DOHH2 (cell line): Measurements from ENCODE around the gene MAGEB3.

ENCODE experiments used
- H3F3A ChIP-seq: fragments of 200-600 bp; sonication (generic), shearing (Covaris generic); 2 replicates; pipeline ENCODE4 v1.6.0; 2016; ENCODE audit warnings: antibody characterized with exemption, mild to moderate bottlenecking; ENCODE audit not compliant: control insufficient read depth, insufficient read depth
- H3K27ac ChIP-seq: fragments of 200-600 bp; sonication (generic); 2 replicates; pipeline ENCODE4 v1.5.1; 2014; ENCODE audit warnings: low read depth, mild to moderate bottlenecking, low read length, moderate library complexity
- H3K27me3 ChIP-seq: fragments of 200-600 bp; sonication (generic); 2 replicates; pipeline ENCODE4 v1.6.1; 2014; ENCODE audit warnings: mild to moderate bottlenecking, low read length, mixed read lengths; ENCODE audit not compliant: control insufficient read depth
- H3K36me3 ChIP-seq: fragments of 200-600 bp; sonication (generic); 2 replicates; pipeline ENCODE4 v1.6.1; 2014; ENCODE audit warnings: mild to moderate bottlenecking, low read length, moderate library complexity, mixed read lengths; ENCODE audit not compliant: control insufficient read depth
- H3K4me1 ChIP-seq: fragments of 200-600 bp; sonication (generic); 2 replicates; pipeline ENCODE4 v1.6.1; 2014; ENCODE audit warnings: mild to moderate bottlenecking, low read length, mixed read lengths; ENCODE audit not compliant: control insufficient read depth
- H3K4me2 ChIP-seq: fragments of 200-600 bp; sonication (generic); 2 replicates; pipeline ENCODE4 v1.6.0; 2014; ENCODE audit warnings: mild to moderate bottlenecking, low read length, moderate library complexity
- H3K4me3 ChIP-seq: fragments of 200-600 bp; sonication (generic); 2 replicates; pipeline ENCODE4 v1.5.1; 2014; ENCODE audit warnings: mild to moderate bottlenecking, low read length, mixed read lengths
- H3K79me2 ChIP-seq: fragments of 200-600 bp; sonication (generic); 2 replicates; pipeline ENCODE4 v1.6.1; 2014; ENCODE audit warnings: mild to moderate bottlenecking, low read length, mixed read lengths; ENCODE audit not compliant: control insufficient read depth
- H3K9me2 ChIP-seq: fragments of 200-600 bp; sonication (generic); replicated peaks from 2 replicates; pipeline ENCODE4 v1.6.1; 2014; ENCODE audit warnings: mild to moderate bottlenecking, low read length, mixed read lengths; ENCODE audit not compliant: control insufficient read depth
- H3K9me3 ChIP-seq: fragments of 200-600 bp; sonication (generic); 2 replicates; pipeline ENCODE4 v1.6.1; 2014; ENCODE audit warnings: antibody characterized with exemption, low read length, mixed read lengths; ENCODE audit not compliant: control insufficient read depth, insufficient read depth
- H4K20me1 ChIP-seq: fragments of 200-600 bp; sonication (generic); 2 replicates; pipeline ENCODE4 v1.6.0; 2014; ENCODE audit warnings: low read depth, mild to moderate bottlenecking, antibody characterized with exemption, low read length, moderate library complexity; ENCODE audit not compliant: control insufficient read depth, insufficient read depth
- EZH2phosphoT487 ChIP-seq: fragments of 200-600 bp; sonication (generic); IDR thresholded peaks from 2 replicates; pipeline ENCODE4 v1.6.1; 2017; ENCODE audit warnings: borderline replicate concordance, mild to moderate bottlenecking, antibody characterized with exemption, low read length, moderate library complexity, mixed read lengths
- TF ChIP-seq, protein P1 (sequence below): fragments of 200-600 bp; sonication (generic); IDR thresholded peaks from one replicate; pipeline ENCODE4 v1.5.1; 2014; ENCODE audit warnings: antibody characterized with exemption, mild to moderate bottlenecking, low read depth, low read length; ENCODE audit not compliant: poor library complexity, severe bottlenecking

The MAGEB3 gene

DNA sequence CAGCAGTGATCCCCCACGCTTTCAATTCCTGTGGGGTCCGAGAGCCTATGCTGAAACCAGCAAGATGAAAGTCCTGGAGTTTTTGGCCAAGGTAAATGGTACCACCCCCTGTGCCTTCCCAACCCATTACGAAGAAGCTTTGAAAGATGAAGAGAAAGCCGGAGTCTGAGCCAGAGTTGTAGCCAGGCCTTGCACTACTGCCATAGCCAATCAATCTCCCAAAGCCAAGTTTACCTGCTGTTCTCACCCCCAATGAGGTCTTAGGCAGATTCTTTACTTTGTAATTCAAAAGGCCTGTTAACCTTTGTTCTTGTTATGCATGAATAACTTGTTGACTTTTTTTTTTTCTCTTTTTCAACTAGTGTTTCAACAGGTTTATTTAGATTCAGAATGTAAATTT lies 11.1 kb upstream of the MAGEB3 start:
- Histone ChIP-seq H3K79me2 (no peaks in the 10 kb centered on the region), H3K4me2 (no peak overlapping the region), H3K4me3 (no peak overlapping the region), H3K9me2 (no peaks in the 10 kb centered on the region), H4K20me1 (no peaks in the 10 kb centered on the region), H3F3A (no peaks in the 10 kb centered on the region), H3K36me3 (no peaks in the 10 kb centered on the region), H3K27ac (no peak overlapping the region), H3K9me3 (no peaks in the 10 kb centered on the region), H3K4me1 (no peaks in the 10 kb centered on the region), H3K27me3 (no peaks in the 10 kb centered on the region)
- TF ChIP-seq, protein P1, sequence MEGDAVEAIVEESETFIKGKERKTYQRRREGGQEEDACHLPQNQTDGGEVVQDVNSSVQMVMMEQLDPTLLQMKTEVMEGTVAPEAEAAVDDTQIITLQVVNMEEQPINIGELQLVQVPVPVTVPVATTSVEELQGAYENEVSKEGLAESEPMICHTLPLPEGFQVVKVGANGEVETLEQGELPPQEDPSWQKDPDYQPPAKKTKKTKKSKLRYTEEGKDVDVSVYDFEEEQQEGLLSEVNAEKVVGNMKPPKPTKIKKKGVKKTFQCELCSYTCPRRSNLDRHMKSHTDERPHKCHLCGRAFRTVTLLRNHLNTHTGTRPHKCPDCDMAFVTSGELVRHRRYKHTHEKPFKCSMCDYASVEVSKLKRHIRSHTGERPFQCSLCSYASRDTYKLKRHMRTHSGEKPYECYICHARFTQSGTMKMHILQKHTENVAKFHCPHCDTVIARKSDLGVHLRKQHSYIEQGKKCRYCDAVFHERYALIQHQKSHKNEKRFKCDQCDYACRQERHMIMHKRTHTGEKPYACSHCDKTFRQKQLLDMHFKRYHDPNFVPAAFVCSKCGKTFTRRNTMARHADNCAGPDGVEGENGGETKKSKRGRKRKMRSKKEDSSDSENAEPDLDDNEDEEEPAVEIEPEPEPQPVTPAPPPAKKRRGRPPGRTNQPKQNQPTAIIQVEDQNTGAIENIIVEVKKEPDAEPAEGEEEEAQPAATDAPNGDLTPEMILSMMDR = no peak
- no peak for TF ChIP-seq EZH2phosphoT487

DNA sequence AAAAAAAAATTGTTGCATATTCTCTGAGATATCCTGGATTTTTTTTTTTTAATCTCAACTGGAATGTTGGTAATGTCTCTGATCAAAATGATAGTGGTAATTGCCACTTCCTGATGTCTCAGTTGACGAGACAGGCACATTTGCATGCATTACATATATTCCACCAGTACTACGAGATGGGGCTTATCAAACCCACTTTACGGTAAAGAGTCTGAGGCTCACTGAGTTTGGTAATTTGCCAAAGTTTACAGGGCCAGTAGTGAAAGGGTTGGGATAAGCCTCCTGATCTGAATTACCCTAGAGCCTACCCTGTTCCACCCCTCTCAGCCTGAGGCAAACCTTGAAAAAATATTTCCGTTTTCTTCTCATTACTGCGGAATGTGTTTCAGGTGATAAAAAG lies 9.8 kb upstream of the MAGEB3 start:
- H3K9me3 ChIP-seq = no peaks in the 10 kb centered on the region
- no peaks in the 10 kb centered on the region for H4K20me1 ChIP-seq
- no peak overlapping the region for H3K27ac ChIP-seq
- H3K4me3 ChIP-seq = no peak overlapping the region
- no peaks in the 10 kb centered on the region for H3K9me2 ChIP-seq
- TF ChIP-seq, protein P1 = no peak
- no peak for TF ChIP-seq EZH2phosphoT487
- no peaks in the 10 kb centered on the region for H3K4me1 ChIP-seq
- no peaks in the 10 kb centered on the region for H3K79me2 ChIP-seq
- H3K27me3 ChIP-seq = no peaks in the 10 kb centered on the region
- no peak overlapping the region for H3K4me2 ChIP-seq
- H3F3A ChIP-seq = no peaks in the 10 kb centered on the region
- H3K36me3 ChIP-seq = no peaks in the 10 kb centered on the region

DNA sequence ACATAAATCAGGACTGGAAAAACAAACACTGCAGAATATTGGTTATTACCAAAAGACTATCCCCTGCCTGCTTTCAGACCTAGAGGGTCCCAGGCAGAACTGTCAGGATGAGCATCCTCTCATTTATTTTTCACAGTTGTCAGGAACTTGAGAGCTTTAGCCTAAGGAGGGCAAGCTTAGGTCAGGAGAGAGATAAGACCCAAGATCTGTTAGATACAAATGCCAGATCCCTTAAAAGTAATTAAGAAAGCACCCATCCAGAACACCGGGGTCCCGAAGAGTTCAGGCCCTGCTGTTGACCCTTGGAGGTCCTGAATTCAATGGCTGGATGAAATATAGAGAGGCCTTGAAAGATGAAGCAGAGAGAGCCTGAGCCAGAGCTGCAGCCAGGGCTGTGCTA lies 5.9 kb upstream of the MAGEB3 start:
- H4K20me1 ChIP-seq = no peaks in the 10 kb centered on the region
- no peaks in the 10 kb centered on the region for H3K36me3 ChIP-seq

More for the DNA sequence above, 5.9 kb upstream of the MAGEB3 start:
- Histone ChIP-seq H3K4me1 (no peaks in the 10 kb centered on the region), H3K9me2 (no peaks in the 10 kb centered on the region), H3K27ac (no peak overlapping the region), H3K79me2 (no peaks in the 10 kb centered on the region), H3K4me3 (no peak overlapping the region), H3K9me3 (no peaks in the 10 kb centered on the region), H3F3A (no peaks in the 10 kb centered on the region), H3K4me2 (no peak overlapping the region), H3K27me3 (no peaks in the 10 kb centered on the region)
- no peak for TF ChIP-seq EZH2phosphoT487
- TF ChIP-seq, protein P1 = no peak
